H9 (cell line): Measurements from ENCODE around the gene PKDCC. TPM values are rescaled to one million over a fixed set of nuclear protein-coding genes. Genes with fewer than 3 reads are reported as not detected.

Source experiments
- DNase-seq: peaks from one replicate; pipeline ENCODE4 v3.0.0-alpha.2; 2017
- H2AFZ ChIP-seq: one replicate; pipeline ENCODE4 v1.6.1; 2013; ENCODE audit warnings: mild to moderate bottlenecking, low read length, control low read depth, moderate library complexity
- H2AK5ac ChIP-seq: 2 replicates; pipeline ENCODE4 v1.6.1; 2013; ENCODE audit warnings: low read length, control low read depth, mixed read lengths; ENCODE audit not compliant: insufficient read length
- H2BK120ac ChIP-seq: one replicate; pipeline ENCODE4 v1.6.1; 2013; ENCODE audit warnings: low read depth, mild to moderate bottlenecking, low read length, control low read depth, inconsistent platforms; ENCODE audit not compliant: poor library complexity, severe bottlenecking
- H2BK12ac ChIP-seq: 2 replicates; pipeline ENCODE4 v1.6.1; 2013; ENCODE audit warnings: low read length, control low read depth, mixed read lengths, low read depth; ENCODE audit not compliant: insufficient read length
- H2BK15ac ChIP-seq: 2 replicates; pipeline ENCODE4 v1.6.1; 2013; ENCODE audit warnings: low read depth, low read length, control low read depth
- H2BK20ac ChIP-seq: one replicate; pipeline ENCODE4 v1.6.1; 2013; ENCODE audit warnings: low read depth, mild to moderate bottlenecking, low read length, control low read depth, inconsistent platforms; ENCODE audit not compliant: poor library complexity, severe bottlenecking
- H2BK5ac ChIP-seq: 2 replicates; pipeline ENCODE4 v1.6.1; 2013; ENCODE audit warnings: low read length, control low read depth, mixed read lengths; ENCODE audit not compliant: insufficient read length
- H3K14ac ChIP-seq: 2 replicates; pipeline ENCODE4 v1.6.1; 2013; ENCODE audit warnings: low read length, control low read depth; ENCODE audit not compliant: insufficient read depth
- H3K18ac ChIP-seq: 2 replicates; pipeline ENCODE4 v1.6.1; 2013; ENCODE audit warnings: low read depth, mild to moderate bottlenecking, mixed read lengths, low read length, control low read depth; ENCODE audit not compliant: insufficient read length
- H3K23ac ChIP-seq: 2 replicates; pipeline ENCODE4 v1.6.1; 2013; ENCODE audit warnings: low read length, control low read depth, mixed read lengths, low read depth; ENCODE audit not compliant: insufficient read length
- H3K23me2 ChIP-seq: 2 replicates; pipeline ENCODE4 v1.6.1; 2013; ENCODE audit warnings: low read depth, mild to moderate bottlenecking, mixed read lengths, low read length, control low read depth; ENCODE audit not compliant: insufficient read length, poor library complexity, severe bottlenecking
- H3K27ac ChIP-seq: 2 replicates; pipeline ENCODE4 v1.5.1; 2013; ENCODE audit warnings: low read length, control low read depth, mixed read lengths, low read depth; ENCODE audit not compliant: insufficient read length
- H3K27me3 ChIP-seq: 2 replicates; pipeline ENCODE4 v1.6.1; 2013; ENCODE audit warnings: low read length, control low read depth, inconsistent platforms; ENCODE audit not compliant: insufficient read depth
- H3K4ac ChIP-seq: 2 replicates; pipeline ENCODE4 v1.6.1; 2013; ENCODE audit warnings: low read depth, mild to moderate bottlenecking, control low read depth, inconsistent platforms, low read length, moderate library complexity
- H3K4me1 ChIP-seq: 2 replicates; pipeline ENCODE4 v1.6.1; 2013; ENCODE audit warnings: low read length, control low read depth, inconsistent platforms; ENCODE audit not compliant: insufficient read depth
- H3K4me2 ChIP-seq: 2 replicates; pipeline ENCODE4 v1.6.1; 2013; ENCODE audit warnings: low read length, control low read depth, mixed read lengths; ENCODE audit not compliant: insufficient read length, insufficient read depth
- H3K56ac ChIP-seq: 2 replicates; pipeline ENCODE4 v1.6.1; 2013; ENCODE audit warnings: low read depth, mild to moderate bottlenecking, mixed read lengths, low read length, control low read depth; ENCODE audit not compliant: insufficient read length
- H3K79me1 ChIP-seq: 2 replicates; pipeline ENCODE4 v1.6.1; 2013; ENCODE audit warnings: low read depth, mild to moderate bottlenecking, moderate library complexity, low read length, control low read depth, inconsistent platforms; ENCODE audit not compliant: insufficient read depth, poor library complexity, severe bottlenecking
- H3K79me2 ChIP-seq: 2 replicates; pipeline ENCODE4 v1.6.1; 2013; ENCODE audit warnings: low read length, control low read depth, inconsistent platforms; ENCODE audit not compliant: insufficient read depth
- H3K9ac ChIP-seq: 2 replicates; pipeline ENCODE4 v1.6.1; 2013; ENCODE audit warnings: low read length, control low read depth, mixed read lengths; ENCODE audit not compliant: insufficient read length; ENCODE audit errors: extremely low read depth
- H3K9me3 ChIP-seq: one replicate; pipeline ENCODE4 v1.6.1; 2013; ENCODE audit warnings: low read depth, low read length, inconsistent platforms; ENCODE audit not compliant: control insufficient read depth
- H3T11ph ChIP-seq: one replicate; pipeline ENCODE4 v1.6.1; 2013; ENCODE audit warnings: mild to moderate bottlenecking, low read length, control low read depth, inconsistent platforms
- H4K20me1 ChIP-seq: one replicate; pipeline ENCODE4 v1.6.1; 2013; ENCODE audit not compliant: control insufficient read depth, insufficient read length, insufficient read depth
- H4K5ac ChIP-seq: 2 replicates; pipeline ENCODE4 v1.6.1; 2013; ENCODE audit warnings: low read depth, mild to moderate bottlenecking, mixed read lengths, low read length, control low read depth; ENCODE audit not compliant: insufficient read length
- H4K8ac ChIP-seq: replicated peaks from 2 replicates; pipeline ENCODE4 v1.6.1; 2013; ENCODE audit warnings: low read length, control low read depth, mixed read lengths, low read depth; ENCODE audit not compliant: insufficient read length
- H4K91ac ChIP-seq: 2 replicates; pipeline ENCODE4 v1.6.1; 2013; ENCODE audit warnings: low read depth, mild to moderate bottlenecking, moderate library complexity, mixed read lengths, low read length, control low read depth; ENCODE audit not compliant: insufficient read length
- H3K27ac Mint-ChIP-seq, 3 experiments: 2 replicates in 2 of 3; 3 replicates in 1 of 3; pipeline ENCODE4 v1.8.0; 2020 to 2021; ENCODE audit warnings: mixed read lengths in 3 of 3, mild to moderate bottlenecking in 1 of 3, moderate library complexity in 1 of 3
- H3K27me3 Mint-ChIP-seq: 2 replicates; pipeline ENCODE4 v1.8.0; 2021; ENCODE audit warnings: low read depth, mild to moderate bottlenecking, moderate library complexity, mixed read lengths
- H3K36me3 Mint-ChIP-seq, 3 experiments: 2 replicates in 2 of 3; 3 replicates in 1 of 3; pipeline ENCODE4 v1.8.0; 2020 to 2021; ENCODE audit warnings: low read depth in 3 of 3, mixed read lengths in 3 of 3; ENCODE audit not compliant: insufficient read depth in 1 of 3
- H3K4me1 Mint-ChIP-seq, 2 experiments: 2 replicates each; pipeline ENCODE4 v1.8.0; 2020; ENCODE audit warnings: mixed read lengths in 2 of 2
- H3K4me3 Mint-ChIP-seq, 2 experiments: 2 replicates in 1 of 2; 3 replicates in 1 of 2; pipeline ENCODE4 v1.8.0; 2020 to 2021; ENCODE audit warnings: mild to moderate bottlenecking in 2 of 2, mixed read lengths in 2 of 2, moderate library complexity in 1 of 2
- H3K9me3 Mint-ChIP-seq, 2 experiments: 2 replicates in 1 of 2; 3 replicates in 1 of 2; pipeline ENCODE4 v1.8.0; 2020; ENCODE audit warnings: mild to moderate bottlenecking in 2 of 2, mixed read lengths in 2 of 2, moderate library complexity in 1 of 2
- CTCF ChIP-seq: fragments of 200-600 bp; sonication (generic); conservative IDR thresholded peaks from 3 replicates; pipeline ENCODE4 v1.8.0; 2021; ENCODE audit warnings: antibody characterized with exemption, mild to moderate bottlenecking
- WGBS: extraction: QIAGEN DNeasy Blood & Tissue Kit; methylation state at CpG from one replicate; pipeline ENCODE4 v1.1.7; 2013; ENCODE audit warnings: missing lambda C conversion rate, low lambda C conversion rate, mixed read lengths; ENCODE audit not compliant: insufficient read length; ENCODE audit errors: extremely low coverage; 5-methylcytosine and 5-hydroxymethylcytosine counted together
- total RNA-seq: library from RNA; stranded (reverse); gene quantifications from 2 replicates; pipeline ENCODE4 v1.2.1, GENCODE V29; 2021

Gene PKDCC
- total RNA-seq, 1 experiment from 2014 or later: 134 TPM

- H4K20me1 ChIP-seq: no peaks in the 10 kb centered on the region
- no peaks in the 10 kb centered on the region for H3K79me2 ChIP-seq
- Mint-ChIP-seq H3K36me3 (no peaks in the 10 kb centered on the region), H3K9me3 (no peaks in the 10 kb centered on the region; a peak in 1 of 5 replicates), H3K4me1 (peaks cover 15 to 30% of the 10 kb centered on the region in 2 experiments), H3K27me3 (peaks cover 2% of the 10 kb centered on the region; the same call in 1 of the 2 replicates), H3K4me3 (no peak overlapping the region), H3K27ac (no peak overlapping the region)
- no peak overlapping the region for H2BK12ac ChIP-seq
- H2BK20ac ChIP-seq: no peak overlapping the region
- H3K9me3 ChIP-seq: no peaks in the 10 kb centered on the region
- DNase-seq: no peak
- no peak overlapping the region for H3T11ph ChIP-seq
- no peaks in the 10 kb centered on the region for H3K23me2 ChIP-seq
- no peak overlapping the region for H3K4ac ChIP-seq
- H3K27ac ChIP-seq: no peak overlapping the region
- H3K9ac ChIP-seq: no peak overlapping the region
- no CpG with 5 or more reads among the region's 8 CpGs for WGBS
- H3K4me2 ChIP-seq: no peak overlapping the region
- no peak overlapping the region for H2BK120ac ChIP-seq
- no peak overlapping the region for H4K91ac ChIP-seq
- H3K23ac ChIP-seq: no peak overlapping the region
- peaks cover 2% of the 10 kb centered on the region; the same call in 1 of the 2 replicates for H3K27me3 ChIP-seq
- H3K14ac ChIP-seq: no peak overlapping the region
- H3K79me1 ChIP-seq: no peaks in the 10 kb centered on the region
- H3K56ac ChIP-seq: no peak overlapping the region
- H4K5ac ChIP-seq: no peak overlapping the region
- H2AFZ ChIP-seq: no peak overlapping the region
- no peak for TF ChIP-seq CTCF
- no peak overlapping the region for H2BK5ac ChIP-seq
- H2BK15ac ChIP-seq: no peak overlapping the region
- no peak overlapping the region for H2AK5ac ChIP-seq
- no peaks in the 10 kb centered on the region for H3K4me1 ChIP-seq
- no peak overlapping the region for H4K8ac ChIP-seq
- no peak overlapping the region for H3K18ac ChIP-seq
These were observed 19.7 kb downstream of the PKDCC start for GRCh38 chr2:42067521-42067920.
